CD4-positive, alpha-beta T cell (primary cell): ENCODE data around the gene RAB8B. TPM values are rescaled to one million over a fixed set of nuclear protein-coding genes. Genes with fewer than 3 reads are reported as not detected.

Experiments
- ATAC-seq: fragments of 200-7000 bp; cut with Tn5 transposase; one replicate; pipeline ENCODE4 v1.10.0; 2022; ENCODE audit warnings: mild to moderate bottlenecking; ENCODE audit not compliant: poor library complexity
- CTCF ChIA-PET: fragments of 350-600 bp; sonication (Branson Sonifier 250); formaldehyde crosslinking; loops from one replicate; lab custom pipeline; 2021; ENCODE audit warnings: antibody characterized with exemption, inconsistent platforms; lab: Charles Lee
- POLR2A ChIA-PET: fragments of 350-600 bp; sonication (Branson Sonifier 250); formaldehyde crosslinking; loops from one replicate; lab custom pipeline; 2021; ENCODE audit warnings: antibody characterized with exemption, inconsistent platforms; lab: Charles Lee
- DNase-seq, 14 experiments: peaks; one replicate each; pipeline ENCODE4 v3.0.0-alpha.2; 2013 to 2020; ENCODE audit warnings: mixed read lengths in 2 of 14
- H3K27ac ChIP-seq, 2 donors: one replicate each; pipeline versions ENCODE4 v1.5.1 to v1.7.0; 2013; ENCODE audit warnings: low read length in 2 of 2, low read depth in 1 of 2, mild to moderate bottlenecking in 1 of 2
- H3K27me3 ChIP-seq, 2 experiments: 1 replicate in 1 of 2; 2 replicates in 1 of 2; pipeline versions ENCODE4 v1.6.1 to v1.7.0; 2013; ENCODE audit warnings: low read length in 2 of 2, control low read depth in 1 of 2, mild to moderate bottlenecking in 1 of 2, moderate library complexity in 1 of 2; ENCODE audit not compliant: insufficient read depth in 2 of 2, control insufficient read depth in 1 of 2
- H3K36me3 ChIP-seq: one replicate; pipeline ENCODE4 v1.6.1; 2013; ENCODE audit warnings: low read length, control low read depth; ENCODE audit not compliant: insufficient read depth
- H3K4me1 ChIP-seq: one replicate; pipeline ENCODE4 v1.6.1; 2013; ENCODE audit warnings: low read length, control low read depth; ENCODE audit not compliant: insufficient read depth
- H3K4me3 ChIP-seq: one replicate; pipeline ENCODE4 v1.5.1; 2013; ENCODE audit warnings: mild to moderate bottlenecking, low read length, moderate library complexity
- H3K9me3 ChIP-seq, 2 experiments: 1 replicate in 1 of 2; 2 replicates in 1 of 2; pipeline versions ENCODE4 v1.6.1 to v1.7.0; 2013; ENCODE audit warnings: low read length in 2 of 2, mild to moderate bottlenecking in 2 of 2, control low read depth in 1 of 2, moderate library complexity in 1 of 2; ENCODE audit not compliant: control insufficient read depth in 1 of 2, insufficient read depth in 1 of 2
- H3K27ac Mint-ChIP-seq: one replicate; pipeline ENCODE4 v1.8.0; 2020; ENCODE audit warnings: mixed read lengths
- H3K27me3 Mint-ChIP-seq: one replicate; pipeline ENCODE4 v1.8.0; 2021; ENCODE audit warnings: mixed read lengths
- H3K36me3 Mint-ChIP-seq: one replicate; pipeline ENCODE4 v1.8.0; 2021; ENCODE audit warnings: low read depth, mixed read lengths
- H3K4me1 Mint-ChIP-seq: one replicate; pipeline ENCODE4 v1.8.0; 2021; ENCODE audit warnings: low read depth, mixed read lengths
- H3K4me3 Mint-ChIP-seq: one replicate; pipeline ENCODE4 v1.8.0; 2020; ENCODE audit warnings: mild to moderate bottlenecking, mixed read lengths
- H3K9me3 Mint-ChIP-seq: one replicate; pipeline ENCODE4 v1.8.0; 2020; ENCODE audit warnings: mixed read lengths
- CTCF ChIP-seq: fragments of 200-600 bp; IDR thresholded peaks from one replicate; pipeline ENCODE4 v1.8.0; 2022; ENCODE audit warnings: antibody characterized with exemption, mild to moderate bottlenecking
- intact Hi-C, 2 experiments: fragments of 100-400 bp; cut with DNase I in 1 of 2; cut with micrococcal nuclease in 1 of 2; formaldehyde crosslinking; loops; one replicate each; pipeline versions ENCODE4 v1.15.1 to v1.9.0; 2023 to 2025; cut with DNase I, micrococcal nuclease
- total RNA-seq, 174 experiments: library from RNA in 2 of 174; stranded (reverse) in 2 of 174; gene quantifications; one replicate each; pipeline ENCODE4 v1.2.3 and lab custom pipeline; 2021 to 2026

Gene RAB8B
- total RNA-seq, 2 experiments from 2014 or later = 74.5 to 75.2 TPM

- H3K4me1 Mint-ChIP-seq = no peaks in the 10 kb centered on the region
- Histone ChIP-seq H3K27me3 (no peaks in the 10 kb centered on the region), H3K36me3 (no peaks in the 10 kb centered on the region), H3K4me1 (no peaks in the 10 kb centered on the region), H3K9me3 (no peaks in the 10 kb centered on the region), H3K27ac (no peak overlapping the region), H3K4me3 (no peak overlapping the region)
- no peaks in the 10 kb centered on the region for H3K27me3 Mint-ChIP-seq
- no peak overlapping the region for H3K4me3 Mint-ChIP-seq
- no peaks in the 10 kb centered on the region for H3K36me3 Mint-ChIP-seq
- no peak for DNase-seq
- intact Hi-C loops = no loop called here
- no peaks in the 10 kb centered on the region for H3K9me3 Mint-ChIP-seq
- ChIA-PET CTCF (interaction anchor here (0.6 kb wide), 1 partner anchor 10 kb away, joined by 3 read pairs; no protein-coding TSS in a partner anchor), POLR2A (interaction anchor here (1.7 kb wide), 1 partner anchor 15 kb away, joined by 5 read pairs; the partner anchor contains the start of gene RPS27L)
- no peak overlapping the region for H3K27ac Mint-ChIP-seq
- no peak for TF ChIP-seq CTCF
- no peak for ATAC-seq
Measured at GRCh38 chr15:63172376-63172775, 17.0 kb upstream of the RAB8B start.

GRCh38 chr15:63172851-63173451, 16.5 kb upstream of the RAB8B start:
- no peaks in the 10 kb centered on the region for H3K4me1 Mint-ChIP-seq
- intact Hi-C loops = no loop called here
- no peak for ATAC-seq
- no peak overlapping the region for H3K4me3 Mint-ChIP-seq
- H3K27me3 ChIP-seq = no peaks in the 10 kb centered on the region
- POLR2A ChIA-PET = interaction anchor here (1.7 kb wide), 1 partner anchor 16 kb away, joined by 5 read pairs; the partner anchor contains the start of gene RPS27L
- CTCF ChIA-PET = interaction anchor here (0.6 kb wide), 1 partner anchor 11 kb away, joined by 3 read pairs; no protein-coding TSS in a partner anchor
- H3K36me3 Mint-ChIP-seq = no peaks in the 10 kb centered on the region
- no peak for TF ChIP-seq CTCF
- no peaks in the 10 kb centered on the region for H3K4me1 ChIP-seq
- H3K27ac Mint-ChIP-seq = no peak overlapping the region
- no peaks in the 10 kb centered on the region for H3K36me3 ChIP-seq
- H3K27ac ChIP-seq = no peak overlapping the region
- H3K27me3 Mint-ChIP-seq = no peaks in the 10 kb centered on the region
- DNase-seq = no peak
- no peaks in the 10 kb centered on the region for H3K9me3 ChIP-seq
- no peaks in the 10 kb centered on the region for H3K9me3 Mint-ChIP-seq
- no peak overlapping the region for H3K4me3 ChIP-seq

GRCh38 chr15:63176302-63176701, 13.1 kb upstream of the RAB8B start:
- no peak overlapping the region for H3K4me3 ChIP-seq
- ATAC-seq (no peak), DNase-seq (no peak)
- Mint-ChIP-seq H3K4me3 (no peak overlapping the region), H3K4me1 (no peaks in the 10 kb centered on the region), H3K27me3 (no peaks in the 10 kb centered on the region), H3K9me3 (no peaks in the 10 kb centered on the region), H3K36me3 (no peaks in the 10 kb centered on the region), H3K27ac (no peak overlapping the region)
- H3K4me1 ChIP-seq = no peaks in the 10 kb centered on the region
- H3K27me3 ChIP-seq = no peaks in the 10 kb centered on the region
- ChIA-PET CTCF (no interaction called here), POLR2A (no interaction called here)
- H3K36me3 ChIP-seq = no peaks in the 10 kb centered on the region
- intact Hi-C loops = no loop called here
- no peaks in the 10 kb centered on the region for H3K9me3 ChIP-seq
- no peak overlapping the region for H3K27ac ChIP-seq
- no peak for TF ChIP-seq CTCF
